Dedifferentiated amniotic fluid mesenchymal stem cell (primary cell): ENCODE data around the gene RUNX3.

ENCODE experiments used
- DNase-seq: peaks from one replicate; pipeline ENCODE4 v3.0.0-alpha.2; 2016; ENCODE audit errors: extremely low spot score

RUNX3 gene

DNA sequence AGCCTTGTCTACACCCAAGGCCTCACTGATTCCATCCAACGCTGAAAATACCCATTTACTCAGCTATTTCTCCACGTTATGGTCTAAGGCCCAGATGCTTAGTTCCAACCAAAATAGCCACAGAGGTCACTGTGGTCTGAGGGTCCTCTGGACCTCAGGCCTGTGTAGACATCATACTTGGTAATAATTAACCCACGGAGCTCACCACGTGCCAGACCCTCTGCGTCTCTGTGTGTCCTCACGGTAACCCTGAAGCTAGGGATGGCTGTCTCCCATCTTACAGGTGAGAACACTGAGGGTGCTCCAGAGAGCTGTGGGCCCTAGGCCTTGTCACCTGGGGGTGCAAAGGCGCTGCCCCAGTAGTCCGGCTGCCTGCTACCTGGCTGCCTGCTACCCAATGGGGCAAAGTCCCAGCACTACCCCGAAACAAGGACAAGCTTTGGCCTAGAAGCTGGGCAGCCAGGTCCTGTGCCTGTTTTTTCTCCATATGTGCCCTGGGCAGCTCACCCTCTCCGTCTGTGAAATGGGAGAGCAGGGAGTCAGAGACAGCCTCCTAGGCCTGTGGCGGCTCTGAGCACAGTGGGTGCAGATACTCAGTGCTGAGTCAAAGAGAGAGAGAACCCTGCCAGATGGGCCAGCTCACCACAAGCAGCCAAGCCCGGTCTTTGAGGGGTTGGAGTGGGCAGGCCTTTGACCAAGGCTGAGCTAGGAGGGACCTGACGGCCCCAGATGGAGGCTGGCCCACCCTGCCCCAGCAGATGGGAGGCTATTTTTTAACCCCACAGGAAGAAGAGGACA is 17.0 kb upstream of the RUNX3 start:
- no peak for DNase-seq

GRCh38 chr1:24945354-24946326 is 15.6 kb upstream of the RUNX3 start:
- DNase-seq: no peak

DNA sequence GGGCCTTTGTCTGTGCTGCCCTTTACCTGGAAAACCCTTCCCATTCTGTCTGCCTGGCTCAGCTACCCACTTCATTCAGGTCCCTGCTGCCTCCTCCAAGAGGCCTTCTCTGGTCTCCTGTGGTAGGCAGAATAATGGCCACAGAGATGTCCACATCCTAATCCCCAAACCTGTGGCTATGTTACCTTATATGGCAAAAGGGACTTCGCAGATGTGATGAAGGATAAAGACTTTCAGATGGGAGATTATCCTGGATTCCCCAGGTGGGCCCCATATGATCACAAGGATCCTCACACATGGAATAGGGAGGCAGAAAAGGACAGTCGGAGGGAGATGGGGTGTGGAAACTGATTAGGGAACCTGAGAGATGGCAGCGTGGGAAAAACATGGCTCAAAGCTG is 14.2 kb upstream of the RUNX3 start:
- no peak for DNase-seq

- DNase-seq: no peak
Measured at GRCh38 chr1:24942789-24943188, 12.7 kb upstream of the RUNX3 start.

GRCh38 chr1:24941564-24941963 is 11.5 kb upstream of the RUNX3 start:
- DNase-seq: no peak

DNA sequence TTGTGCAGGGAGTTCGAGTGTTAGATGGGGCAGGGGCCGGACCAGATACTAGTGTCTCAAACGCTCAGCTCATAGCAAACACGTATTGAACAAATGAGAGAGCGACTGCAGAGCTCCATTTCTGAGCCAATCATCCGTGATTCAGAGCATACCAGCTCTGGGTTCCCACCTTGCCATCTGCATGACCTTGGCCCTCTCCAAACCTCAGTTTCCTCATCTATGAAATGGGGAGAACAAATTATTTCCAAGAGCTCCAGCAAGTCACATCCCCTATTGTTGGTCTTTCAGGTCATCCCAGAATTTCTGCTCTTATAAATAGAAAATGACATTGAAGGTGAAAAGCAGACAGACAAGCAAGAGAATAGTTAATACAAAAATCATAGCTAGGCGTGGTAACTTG is 10.2 kb upstream of the RUNX3 start:
- no peak for DNase-seq

- DNase-seq: no peak
Measured at GRCh38 chr1:24939675-24940193, 9.7 kb upstream of the RUNX3 start.

DNA sequence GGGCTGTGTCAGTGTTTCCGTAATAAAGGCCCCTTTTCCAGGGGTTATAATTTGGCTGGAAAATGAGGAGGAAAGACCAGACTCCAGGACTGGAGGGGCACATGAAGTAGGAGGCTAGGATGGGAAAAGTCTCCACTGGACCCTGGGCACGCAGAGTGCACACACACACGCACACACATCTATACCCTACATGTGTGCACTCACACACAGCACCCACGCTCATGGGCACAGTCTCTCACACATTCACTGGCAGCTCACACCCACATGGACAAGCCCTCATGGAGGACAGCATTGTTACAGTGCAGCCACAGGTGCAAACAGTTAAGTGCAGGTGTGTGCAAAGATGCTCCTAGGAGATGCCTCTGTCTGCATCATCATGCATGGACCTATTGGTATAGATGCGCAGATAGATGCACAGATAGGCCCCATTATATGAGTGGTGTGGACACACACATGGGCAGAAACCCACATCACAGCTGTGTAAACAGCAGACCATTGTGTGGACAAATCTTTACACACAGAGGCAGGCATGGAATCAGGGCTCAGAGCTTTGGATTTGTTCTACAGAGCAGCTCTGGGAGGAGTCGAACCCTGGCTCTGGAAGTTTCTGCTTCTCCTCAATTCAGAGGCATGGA is 9.1 kb upstream of the RUNX3 start:
- DNase-seq: no peak

GRCh38 chr1:24938276-24938675 is 8.2 kb upstream of the RUNX3 start:
- no peak for DNase-seq

GRCh38 chr1:24936684-24937083 is 6.6 kb upstream of the RUNX3 start:
- no peak for DNase-seq

- DNase-seq: no peak
Measured at GRCh38 chr1:24935615-24936484, 5.8 kb upstream of the RUNX3 start.

GRCh38 chr1:24935196-24935526 is 5.1 kb upstream of the RUNX3 start:
- no peak for DNase-seq

DNA sequence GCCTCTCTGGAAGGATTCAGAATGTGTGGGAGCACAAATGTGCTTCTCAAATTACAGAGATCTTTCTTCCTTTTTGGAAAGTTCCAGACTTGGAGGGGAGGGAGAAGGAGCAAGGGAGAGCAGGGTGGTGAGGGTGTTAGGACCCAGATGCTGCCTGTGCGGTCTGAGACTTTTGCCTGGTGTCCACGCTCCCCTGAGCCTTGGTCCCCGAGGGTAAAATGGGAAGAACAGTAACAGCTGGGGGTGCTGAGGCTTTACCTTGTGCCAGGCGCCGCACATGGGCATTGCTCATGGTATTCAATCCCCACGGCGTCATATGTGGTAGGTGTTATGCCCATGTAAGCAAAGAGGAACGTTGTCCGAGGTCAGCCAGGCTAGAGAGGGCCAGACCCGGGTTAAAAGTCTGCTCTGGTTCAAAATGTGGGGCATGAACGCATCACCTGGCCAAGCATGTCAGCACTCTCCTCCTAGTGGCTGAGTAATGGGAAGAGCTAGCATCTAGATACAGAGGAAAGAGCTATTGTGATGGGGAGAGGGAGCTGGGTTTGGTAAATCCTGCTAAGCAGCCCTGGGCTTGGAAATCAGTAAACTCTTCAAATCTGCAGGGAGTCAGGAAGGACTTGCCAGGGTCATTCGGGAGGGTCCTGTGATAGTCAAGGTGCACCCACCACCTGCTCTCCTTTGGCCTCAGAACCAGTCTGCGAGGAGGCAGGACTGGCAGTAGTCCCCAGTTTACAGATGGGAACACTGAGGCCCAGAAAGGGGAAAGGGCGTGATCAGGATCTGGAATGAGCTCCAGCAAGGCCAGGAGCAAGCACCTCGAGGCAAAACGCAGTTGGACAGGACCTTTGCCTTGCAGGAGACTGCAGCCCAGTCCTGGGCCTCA is 4.5 kb upstream of the RUNX3 start:
- DNase-seq: no peak

DNA sequence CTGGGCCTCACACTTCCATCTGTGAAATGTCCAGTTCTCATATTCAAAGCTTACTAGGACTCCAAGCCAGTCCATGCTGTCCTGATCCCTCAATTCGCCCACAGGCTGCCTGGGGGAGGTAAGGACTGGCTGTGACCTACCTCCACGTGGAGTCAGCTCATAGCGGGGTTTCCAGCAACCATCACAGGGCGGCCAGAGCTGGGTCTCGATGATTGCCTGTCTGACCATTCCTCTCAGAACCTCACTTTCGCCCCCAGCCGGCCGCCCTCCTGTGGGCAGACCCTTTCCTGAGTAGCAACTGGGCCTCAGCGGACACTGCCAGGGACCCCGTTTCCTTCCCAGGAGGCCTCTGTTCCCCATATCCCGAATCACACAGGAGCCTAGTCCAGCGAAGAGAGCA is 3.4 kb upstream of the RUNX3 start:
- DNase-seq: no peak

DNA sequence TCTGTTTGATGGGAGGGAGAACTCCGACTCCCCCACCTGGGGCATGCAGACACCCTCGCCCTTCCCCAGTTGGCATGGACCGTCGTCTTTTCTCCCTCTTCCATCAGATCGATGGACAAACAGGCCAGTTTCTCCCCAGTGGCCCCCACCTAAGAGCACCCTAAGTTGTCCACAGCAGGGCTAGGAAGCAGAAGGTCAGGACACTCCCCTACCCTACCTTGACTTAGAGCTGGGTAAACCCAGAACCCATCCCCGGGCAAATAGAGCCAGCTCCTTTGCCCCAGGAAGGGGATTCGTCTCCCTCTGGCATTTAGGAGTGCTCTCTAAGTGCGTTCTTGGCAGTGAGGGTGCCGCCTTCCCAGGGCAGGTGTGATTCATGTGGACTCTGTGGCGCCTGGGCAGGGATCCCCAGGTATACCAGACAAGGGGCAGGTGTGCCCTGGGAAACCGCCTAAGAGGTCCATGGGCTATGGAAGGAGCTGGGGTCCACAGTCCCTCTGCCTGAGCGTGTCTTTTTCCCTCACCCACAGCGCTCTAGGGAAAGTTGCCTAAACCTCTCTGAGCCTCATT is 2.7 kb upstream of the RUNX3 start:
- DNase-seq: no peak

DNA sequence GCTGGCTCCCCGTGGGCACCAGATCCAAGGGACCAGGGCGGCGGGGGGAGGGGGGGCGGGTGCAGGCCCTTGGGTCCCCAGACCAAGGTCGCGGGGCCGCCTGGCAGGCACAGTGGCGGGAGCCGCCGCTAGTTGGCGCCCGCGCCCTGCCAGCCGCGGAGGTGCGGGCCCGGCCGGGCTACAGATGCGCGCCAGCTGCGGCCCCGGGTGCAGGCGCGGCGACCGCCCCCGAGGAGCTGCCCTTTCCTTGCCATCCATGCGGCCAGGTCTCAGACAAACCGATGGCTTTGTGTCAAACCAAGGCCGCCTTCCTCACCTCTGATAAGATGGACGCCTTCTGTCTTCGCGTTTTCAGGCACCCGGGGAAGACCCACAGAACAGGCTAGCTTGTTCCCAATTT is 2.2 kb upstream of the RUNX3 start:
- DNase-seq: no peak

DNA sequence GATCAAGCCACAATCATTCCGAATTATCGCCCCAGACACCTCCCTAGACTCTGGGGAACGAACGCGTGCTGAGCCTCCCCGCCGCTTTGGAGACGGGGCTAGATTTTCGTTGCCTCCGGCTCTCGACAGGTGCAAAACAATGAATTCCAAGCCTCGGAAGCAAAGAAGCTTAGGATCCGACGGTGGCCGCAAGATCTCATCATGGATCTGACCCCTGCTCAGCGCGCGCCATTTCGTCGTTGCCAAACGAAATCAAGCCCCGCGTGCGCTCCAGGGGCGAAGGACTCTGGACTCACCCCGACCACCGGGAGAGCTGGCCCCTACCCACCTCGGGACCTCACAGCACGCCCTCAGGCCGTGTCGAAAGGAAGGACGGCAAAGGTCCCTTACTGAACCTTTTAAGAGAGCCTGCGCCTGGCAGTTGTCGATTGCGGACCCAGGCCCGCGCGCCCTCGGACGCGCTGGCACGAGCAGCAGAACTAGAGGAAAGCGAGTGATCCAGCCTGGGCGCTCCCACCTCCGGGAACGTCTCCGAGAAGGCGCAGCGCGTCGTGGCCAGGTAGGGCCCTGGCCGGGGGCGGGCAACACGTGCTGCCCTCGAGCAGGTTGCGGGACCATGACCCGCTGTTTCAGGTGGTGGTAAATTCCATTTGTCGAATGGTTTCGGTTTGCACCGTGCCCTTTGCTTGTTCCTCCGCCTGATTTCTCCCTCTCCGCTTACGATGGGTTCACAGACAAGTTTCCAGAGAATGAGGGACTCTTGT is 1.6 kb upstream of the RUNX3 start:
- no peak for DNase-seq

DNA sequence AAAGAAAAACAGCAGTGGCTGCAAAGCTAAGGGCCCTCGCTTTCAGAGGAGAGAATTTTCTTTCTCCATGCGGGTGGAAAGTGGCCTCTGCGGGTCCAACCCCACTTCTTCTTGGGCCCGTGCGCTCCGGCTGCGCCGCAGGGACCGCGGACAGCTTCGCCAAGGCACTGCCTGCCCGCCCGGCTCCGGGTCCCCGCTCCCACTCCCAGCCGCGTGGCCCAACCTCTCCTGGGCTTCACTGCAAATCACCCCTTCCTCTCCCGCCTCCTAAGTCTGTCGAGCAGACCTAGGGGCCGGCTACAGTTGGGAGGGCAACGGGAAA is 1.0 kb upstream of the RUNX3 start:
- no peak for DNase-seq
